HG03108 (cell line): Measurements from ENCODE around the gene COL16A1.
"Not testable (repeated sequence)": the region's sequence is repeated elsewhere in the genome, so short reads cannot be mapped to it uniquely, and the experiment has no call there.

Experiments used
- ATAC-seq: cut with Tn5 transposase; IDR thresholded peaks from one replicate; pipeline ENCODE4 v1.9.1; 2021; ENCODE audit warnings: moderate library complexity; ENCODE audit not compliant: unreplicated experiment

The COL16A1 gene

DNA sequence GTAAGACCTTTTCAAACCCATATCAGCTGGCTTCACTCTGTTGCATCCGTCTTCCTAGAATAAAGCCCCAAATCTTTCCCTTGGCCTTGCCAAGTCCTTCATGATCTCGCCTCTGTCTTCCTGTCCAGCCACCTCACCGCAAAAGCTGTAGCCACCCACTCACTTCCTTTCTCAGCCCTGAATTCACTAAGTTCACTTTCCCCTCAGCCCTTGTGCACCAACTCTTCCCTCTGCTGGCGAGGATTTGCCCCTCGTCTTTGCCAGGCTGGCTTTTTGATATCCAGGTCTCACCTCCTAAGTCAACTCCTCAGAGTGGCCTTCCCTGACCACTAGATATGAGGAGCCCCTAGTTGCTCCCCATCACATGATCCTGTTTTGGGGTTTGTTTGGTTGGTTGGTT lies 3.9 kb upstream of the COL16A1 start:
- no peak for ATAC-seq

DNA sequence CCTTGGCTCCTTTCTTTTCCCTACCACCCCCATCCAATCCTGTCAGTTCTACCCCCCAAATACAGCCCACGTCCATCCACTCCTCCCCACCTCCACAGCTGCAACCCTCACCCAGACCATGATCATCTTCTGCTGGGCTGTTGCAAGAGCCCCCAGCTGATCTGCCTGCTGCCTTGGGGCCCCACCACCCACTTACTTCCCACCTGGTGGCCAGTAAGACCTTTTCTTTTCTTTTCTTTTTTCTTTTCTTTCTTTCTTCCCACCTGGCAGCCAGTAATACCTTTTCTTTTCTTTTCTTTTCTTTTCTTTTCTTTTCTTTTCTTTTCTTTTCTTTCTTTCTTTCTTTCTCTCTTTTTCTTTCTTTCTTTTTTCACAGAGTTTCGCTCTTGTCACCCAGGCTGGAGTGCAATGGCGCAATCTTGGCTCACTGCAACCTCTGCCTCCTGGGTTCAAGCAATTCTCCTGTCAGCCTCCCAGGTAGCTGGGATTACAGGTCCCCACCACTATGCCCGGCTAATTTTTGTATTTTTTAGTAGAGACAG lies 3.3 kb upstream of the COL16A1 start:
- ATAC-seq: not testable (repeated sequence)

DNA sequence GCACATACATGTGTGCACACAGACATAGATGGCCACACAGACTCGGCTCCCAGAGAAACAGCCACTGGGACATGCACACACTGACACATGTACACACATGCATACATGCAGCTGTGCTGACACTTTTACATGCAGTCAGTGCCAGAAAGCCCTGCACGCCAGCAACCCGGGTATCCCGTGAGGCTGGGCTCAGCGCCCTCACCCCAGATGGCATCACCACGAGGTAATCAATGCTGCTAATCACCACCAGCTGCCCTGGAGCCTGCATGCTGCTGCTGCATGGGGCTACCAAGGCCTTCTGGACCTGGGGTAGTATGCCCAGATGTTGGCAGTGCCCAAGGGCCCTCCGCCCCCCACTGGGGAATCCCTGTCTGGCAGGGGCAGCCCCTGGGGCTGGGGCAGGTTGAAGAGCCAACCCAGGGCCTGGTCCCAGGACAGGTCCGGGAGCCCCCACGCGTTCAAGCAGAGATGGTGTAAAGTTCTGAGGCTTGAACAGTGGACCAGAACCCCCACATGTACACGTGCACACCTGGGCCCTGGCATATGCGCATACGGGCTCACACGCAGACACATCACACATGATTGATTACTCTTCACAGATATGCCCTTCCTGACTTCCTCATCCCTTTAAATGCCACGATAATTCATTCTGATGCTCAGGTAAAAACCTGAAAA lies 2.7 kb upstream of the COL16A1 start:
- ATAC-seq: no peak

DNA sequence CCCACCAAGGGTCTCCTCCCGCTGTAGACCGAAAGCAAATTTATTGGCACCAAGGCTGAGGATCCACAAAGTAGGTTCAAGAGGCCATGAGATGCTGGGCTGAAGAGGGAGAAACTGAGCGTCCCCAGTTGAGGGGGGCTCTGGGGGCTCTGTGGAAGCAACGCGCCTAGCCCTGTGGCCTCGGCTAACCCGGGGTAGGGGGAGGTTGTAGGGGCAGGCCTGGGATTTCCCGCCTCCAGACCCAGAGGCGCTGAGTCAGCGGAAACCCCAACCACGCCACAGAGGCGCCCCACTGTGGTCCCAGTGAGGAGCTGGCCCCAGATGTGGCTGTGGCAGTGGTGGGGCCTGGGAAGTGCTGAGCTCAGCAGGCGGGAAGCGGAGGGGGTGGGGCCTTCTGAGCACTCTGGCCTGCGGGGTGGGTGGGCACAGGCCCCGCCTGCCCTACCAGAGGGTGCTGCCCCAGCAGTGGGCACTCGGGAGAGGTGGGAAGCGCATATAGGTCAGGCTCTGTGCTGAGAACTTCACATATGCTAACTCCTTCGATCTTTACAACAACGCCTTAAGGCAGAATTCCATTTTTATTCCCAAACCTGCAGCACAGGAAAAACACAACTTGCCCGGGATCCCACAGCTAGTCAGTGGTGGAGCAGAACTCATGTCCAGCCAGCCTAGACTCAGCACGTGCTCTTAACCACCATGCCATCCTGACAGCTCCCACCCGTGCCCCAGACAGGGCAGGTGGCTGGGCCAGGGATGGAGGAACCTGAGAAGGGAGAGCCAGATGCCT lies 1.5 kb upstream of the COL16A1 start:
- no peak for ATAC-seq

DNA sequence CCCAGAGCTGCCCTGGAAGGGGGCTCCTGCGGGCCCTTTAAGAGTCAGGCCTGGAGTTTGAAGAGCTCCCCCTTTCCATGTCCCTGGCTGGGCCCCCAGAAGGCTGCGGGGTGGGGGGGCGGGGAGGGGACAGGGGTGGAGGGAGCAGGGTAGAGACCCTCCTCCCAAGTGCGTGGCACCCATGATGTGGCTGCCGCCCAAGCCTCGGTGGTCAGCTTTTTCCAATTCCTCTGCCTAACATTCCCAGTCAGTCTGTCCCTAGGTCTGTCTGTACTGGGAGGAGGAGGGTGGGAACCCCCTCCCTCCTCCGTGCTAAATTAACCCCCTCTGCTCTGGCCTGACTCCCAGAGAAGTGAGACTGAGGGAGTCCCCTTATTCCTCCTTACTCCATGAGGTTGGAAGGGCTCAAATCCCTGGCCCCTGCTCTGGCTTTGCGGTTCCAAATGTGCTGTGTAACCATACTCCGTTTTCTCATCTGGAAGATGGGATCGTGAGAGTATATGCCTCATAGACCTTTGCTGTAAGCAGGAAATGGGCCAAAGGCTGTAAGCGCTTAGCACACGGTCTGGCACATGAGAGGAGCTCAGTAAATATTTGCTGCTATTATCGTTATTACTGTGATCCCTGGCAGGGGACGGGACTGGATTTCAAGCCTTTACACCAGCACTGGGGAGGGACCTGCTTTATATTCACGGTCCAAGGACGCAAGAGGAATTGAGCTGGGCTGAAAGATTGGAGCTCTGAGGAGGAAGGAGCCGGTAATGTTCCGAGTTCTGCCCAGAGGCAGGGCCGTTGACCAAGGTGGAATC lies 658 bp upstream of the COL16A1 start:
- ATAC-seq: no peak

DNA sequence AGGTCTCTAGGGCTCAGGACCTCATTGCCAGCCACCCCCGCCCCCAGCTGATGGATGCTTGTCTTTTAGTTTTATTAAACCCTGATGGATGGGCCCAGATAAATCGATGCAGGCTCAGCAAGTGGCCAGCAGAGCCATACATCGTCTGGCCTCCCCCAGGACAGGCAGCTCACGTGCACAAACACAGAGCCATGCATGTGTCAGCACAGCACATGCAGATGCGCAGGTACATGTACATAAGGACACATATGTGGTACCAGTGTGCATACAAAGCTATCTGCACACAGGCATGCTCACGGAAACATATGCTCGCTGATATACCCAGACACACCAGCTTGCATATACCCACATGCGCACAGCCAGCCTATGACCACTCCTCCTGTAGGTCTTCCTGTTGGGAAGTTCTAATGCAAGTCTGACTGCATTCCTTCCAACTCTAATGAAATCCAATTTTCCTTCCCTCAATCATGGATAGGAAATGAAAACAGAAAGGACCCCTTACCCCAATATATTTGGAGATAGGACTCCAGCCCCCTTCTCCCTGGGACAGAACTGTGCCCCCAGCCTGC lies 897 bp downstream of the COL16A1 start:
- ATAC-seq: no peak

DNA sequence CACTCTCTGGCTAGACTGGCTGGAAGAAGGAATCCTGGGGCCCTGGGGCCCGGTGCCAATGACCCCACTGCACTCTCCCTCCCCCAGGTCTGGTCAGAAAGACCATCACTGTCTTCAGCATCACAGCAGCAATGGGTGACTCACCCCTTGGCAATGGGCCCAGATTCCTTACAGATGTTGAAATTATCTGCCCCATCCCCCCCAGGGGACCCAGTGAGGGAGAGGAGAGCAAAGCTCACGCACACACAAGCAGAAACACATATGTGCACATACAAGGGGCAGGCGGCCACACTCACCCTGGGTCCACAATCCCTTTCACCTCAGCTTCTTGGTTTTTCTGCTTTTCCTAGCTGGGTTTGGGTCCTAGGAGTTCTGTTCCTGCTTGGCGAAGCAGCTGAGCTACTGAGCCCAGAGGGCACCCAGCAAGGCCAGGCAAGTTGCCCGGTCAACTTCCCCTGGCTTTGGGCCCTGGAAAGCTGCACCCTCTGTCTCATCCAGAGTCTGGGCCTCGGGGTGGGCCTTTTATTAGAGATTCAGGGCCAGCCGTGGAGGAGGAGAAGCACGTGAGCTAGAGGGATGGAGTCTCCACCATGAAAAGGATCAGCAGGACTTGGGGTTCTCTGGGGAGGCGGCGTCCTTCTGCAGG lies 2.6 kb downstream of the COL16A1 start:
- no peak for ATAC-seq

DNA sequence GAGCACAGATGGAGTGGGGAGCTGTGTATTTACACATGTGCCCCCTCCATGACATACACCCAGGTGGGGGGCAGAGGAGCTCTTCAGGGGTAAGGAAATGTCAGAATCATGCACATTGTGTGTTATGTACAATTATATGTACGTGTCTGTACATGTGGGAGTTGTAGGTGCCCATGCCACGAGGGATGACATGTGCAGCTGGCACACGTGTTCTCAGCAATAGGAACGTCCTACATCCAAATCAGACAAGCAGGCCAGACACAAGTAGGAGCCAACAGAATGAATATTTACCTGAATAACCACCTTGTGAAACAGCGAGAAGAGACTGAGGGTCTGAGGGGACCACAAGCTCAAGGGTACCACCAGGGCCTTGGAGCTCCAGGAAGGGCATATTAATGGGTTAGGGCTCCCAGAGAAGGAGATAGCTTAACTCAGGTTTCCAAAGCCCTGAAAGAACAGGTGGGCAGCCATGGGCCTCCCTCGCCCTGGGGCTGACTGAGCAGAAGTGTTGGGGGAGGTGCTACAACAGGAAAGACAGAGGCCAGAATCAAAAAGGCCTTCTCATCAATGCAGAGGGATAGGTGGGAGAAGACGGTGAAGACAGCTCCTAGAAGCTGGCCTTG lies 3.2 kb downstream of the COL16A1 start:
- no peak for ATAC-seq

DNA sequence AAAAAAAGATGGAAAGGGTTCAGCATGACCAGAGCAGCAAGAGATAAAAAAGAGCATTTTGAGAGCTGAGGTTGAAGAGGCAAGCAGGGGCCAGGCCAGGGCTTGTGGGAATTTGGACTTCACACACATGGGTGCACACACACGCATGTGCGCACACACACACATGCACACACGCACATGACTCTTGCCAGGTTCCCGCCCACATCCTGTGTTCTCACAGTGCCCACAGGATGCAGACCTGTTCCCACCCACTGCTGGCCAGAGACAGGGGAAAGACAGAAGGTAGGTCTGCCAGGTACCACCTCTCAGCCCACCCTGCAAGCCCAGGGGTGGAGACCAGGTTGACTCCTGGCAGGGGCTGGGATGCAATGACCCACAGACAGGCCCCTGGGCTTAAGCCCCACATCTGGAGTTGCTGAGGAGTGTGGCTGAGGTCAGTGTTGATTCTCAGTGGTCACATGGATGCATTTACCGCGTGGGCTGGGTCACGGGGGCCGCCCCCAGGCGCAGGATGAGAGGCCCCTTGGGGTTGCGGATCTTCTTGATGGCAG lies 4.4 kb downstream of the COL16A1 start:
- peak; percentile 57 for ATAC-seq

DNA sequence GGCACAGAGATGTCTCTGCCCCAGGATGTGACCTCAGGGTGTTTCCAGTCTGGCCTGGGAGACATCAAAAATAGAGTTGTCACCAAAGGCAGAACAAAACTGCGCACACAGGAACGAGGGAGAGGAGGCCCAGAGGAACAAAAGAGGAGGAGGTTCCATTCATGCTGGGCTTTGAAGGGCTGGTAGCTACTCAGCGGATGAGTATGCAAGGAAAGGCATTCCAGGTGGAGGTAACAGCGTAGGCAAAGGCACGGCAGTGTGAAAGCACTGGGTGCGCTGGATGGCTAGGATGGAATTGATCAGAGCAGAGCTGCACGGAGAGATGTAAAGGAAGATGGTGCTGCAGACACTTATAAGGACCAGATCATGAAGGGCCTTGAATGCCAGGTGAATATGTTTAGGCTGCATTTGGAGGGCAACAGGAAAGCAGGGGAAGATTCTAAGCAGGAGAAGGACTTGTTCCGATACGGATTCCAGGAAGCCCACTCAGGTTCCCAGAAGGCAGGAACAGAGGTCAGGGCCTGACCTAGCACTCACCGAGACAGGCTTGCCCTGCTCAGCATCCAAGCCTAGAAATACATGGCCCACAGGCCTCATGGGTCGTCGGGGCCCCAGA lies 6.3 kb downstream of the COL16A1 start:
- ATAC-seq: no peak

DNA sequence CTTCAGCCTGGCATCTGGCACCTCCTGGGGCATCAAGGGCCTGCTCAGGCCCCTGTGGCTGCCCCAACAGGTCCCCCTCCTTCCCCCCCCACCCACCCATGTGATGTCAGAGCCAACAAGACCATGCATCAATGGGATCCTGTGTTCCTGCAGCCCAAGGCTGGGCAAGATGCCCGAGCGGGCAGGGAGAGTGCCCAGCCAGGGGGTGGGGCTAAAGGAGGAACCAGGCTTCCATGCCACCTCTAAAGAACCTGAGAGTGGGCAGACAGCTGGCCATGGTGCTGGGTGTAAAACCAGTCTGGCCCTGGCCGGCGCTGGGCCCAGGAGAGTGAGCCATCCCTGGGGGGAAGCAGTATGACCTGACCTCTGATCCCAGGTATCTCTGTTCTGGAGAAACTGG lies 7.6 kb downstream of the COL16A1 start:
- ATAC-seq: no peak

DNA sequence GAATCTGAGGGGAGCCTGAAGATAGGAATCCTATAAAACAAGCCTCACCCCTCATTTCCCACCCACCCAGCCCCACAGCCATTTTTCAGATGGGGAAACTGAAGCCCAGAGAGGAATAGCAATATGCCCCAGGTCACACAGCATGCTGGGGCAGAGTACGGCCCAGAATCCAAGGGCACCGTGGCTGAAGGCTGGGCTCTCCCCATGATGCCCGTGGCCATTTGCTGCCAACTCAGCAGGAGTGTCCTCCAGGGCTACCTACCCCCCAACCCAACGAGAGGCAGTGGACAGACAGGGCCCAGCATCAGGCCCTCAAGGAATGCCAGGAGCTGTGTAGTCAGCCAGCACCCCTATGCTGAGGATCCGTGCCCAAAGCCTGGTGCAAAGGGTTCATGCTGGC lies 8.5 kb downstream of the COL16A1 start:
- ATAC-seq: no peak

DNA sequence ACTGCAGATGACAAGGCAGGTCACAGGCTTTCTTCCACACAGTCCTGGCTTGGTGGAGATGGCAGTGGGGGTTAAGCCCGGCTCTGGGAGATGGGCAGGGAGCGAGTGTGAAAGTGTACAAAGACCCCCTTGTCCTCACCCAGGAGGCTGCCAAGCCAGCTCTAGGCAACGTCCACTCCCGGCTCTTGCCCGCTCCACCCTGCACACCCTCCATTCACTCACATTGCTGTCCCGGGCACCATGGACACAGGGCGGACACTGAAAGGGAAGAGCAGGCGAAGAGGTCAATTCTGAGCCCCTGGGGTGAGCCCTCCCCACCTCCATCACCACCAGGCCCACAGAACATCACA lies 8.9 kb downstream of the COL16A1 start:
- no peak for ATAC-seq

DNA sequence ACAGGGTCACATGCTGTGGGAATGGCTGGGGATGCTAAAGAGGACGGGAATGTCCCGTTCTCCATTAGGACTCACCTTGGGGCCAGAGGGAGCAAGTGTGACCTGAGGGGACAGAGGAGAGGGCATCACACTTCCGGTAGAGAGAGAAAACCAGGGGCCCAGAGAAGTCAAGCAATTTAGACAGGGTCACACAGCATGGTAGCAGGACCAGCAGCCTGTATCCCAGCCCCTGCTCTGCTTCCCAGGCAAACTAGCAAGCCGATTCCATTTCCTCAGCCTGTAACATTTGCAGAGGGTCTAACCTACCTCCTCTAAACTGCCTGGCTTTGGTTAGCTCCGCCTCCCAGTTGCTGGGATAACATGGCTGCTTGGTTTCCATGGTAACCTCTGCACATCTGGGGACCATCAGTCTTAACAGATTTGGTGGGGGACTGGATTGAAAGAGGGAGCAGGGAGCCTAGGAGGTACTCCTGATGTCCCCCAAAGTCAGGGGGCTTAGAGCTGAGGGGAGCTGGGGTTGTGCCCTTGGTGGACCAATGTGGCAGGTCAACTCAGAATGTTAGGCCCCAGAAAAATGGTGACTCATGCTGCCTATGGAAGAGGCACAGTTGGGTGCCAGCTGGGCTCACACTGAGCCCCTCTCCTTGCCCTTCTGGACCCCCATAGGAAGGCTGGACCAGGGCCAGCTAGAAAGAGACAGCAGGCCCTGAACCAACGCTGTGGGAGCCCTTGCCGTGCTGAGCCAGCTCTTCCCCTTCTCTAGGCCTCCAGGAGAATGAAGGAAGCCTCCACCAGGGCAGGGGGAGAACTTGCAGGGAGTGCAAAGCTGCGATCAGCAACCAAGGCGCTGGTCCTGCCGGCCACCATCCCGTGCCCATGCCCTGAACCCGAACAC lies 9.5 kb downstream of the COL16A1 start:
- ATAC-seq: no peak

DNA sequence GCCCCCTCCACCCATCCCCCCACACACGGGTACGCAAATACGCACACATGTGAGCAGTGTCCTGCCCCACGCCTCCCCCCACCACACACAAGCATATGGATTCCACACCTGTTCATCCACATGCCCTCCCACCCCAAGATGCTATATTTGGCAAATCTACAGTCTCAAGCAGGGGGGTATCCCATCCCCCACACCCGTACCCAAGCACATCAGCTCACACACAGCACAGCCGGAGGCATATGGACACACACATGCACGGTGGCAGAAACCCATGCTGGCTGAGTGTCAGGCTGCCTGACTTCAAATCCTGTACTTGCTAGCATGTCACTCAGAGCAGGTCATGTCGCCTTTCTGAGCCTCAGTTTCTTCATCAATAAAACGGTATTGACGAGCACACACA lies 10.6 kb downstream of the COL16A1 start:
- no peak for ATAC-seq

DNA sequence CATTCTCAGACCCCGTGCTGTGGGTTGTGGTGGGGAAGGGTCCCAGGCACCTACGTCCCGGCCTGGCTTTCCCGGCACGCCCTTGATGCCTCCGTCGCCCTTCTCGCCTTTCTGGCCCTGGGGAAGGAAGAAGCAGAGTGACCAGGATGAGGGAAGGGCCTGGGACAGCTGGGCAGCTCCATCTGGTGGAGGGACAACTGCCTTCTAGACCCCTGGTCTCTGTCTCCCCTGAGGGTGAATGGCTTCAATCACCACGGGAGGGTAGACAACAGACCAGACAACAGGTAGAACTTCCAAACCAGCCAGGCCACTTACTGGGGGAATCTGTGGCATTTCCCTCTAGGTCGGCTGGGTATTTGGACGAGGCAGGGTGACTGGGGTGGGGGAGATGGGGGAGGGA lies 11.9 kb downstream of the COL16A1 start:
- ATAC-seq: no peak

DNA sequence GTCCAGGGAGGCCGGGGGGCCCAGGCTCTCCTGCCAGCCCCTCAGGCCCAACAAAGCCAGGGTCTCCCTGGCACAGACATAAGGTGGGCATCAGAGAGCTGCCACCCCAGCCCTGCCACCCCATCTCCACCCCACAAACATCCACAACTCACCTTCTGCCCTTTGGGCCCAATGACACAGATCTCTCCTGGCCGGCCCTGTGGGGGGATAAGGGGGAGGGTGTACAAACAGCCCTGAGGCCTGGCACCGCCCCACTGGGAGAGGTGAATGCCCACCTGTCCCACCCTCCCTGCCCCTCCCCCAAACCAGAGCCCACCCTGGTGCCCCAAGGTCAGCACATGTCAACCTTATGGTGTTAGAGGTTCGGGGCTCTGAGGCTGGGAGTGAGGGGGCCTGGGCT lies 12.4 kb downstream of the COL16A1 start:
- ATAC-seq: no peak

DNA sequence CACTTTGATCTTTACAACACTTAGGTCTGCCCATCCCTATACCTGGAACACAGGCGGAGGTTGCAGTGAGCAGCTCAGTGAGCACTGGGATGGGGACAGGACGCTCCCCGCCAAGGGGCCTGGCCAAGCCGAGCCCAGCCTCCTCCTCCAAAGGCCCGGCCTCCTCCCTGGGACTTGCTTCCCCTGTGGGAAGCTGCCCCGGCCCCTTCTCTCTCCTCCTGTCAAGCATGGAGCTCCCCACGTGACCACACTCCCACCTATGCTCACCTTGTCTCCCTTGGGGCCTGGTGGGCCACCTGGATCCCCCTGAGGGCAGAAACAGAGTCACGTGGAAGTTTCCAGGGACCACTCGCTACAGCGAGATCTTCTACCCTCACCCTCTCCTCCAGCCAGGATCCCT lies 12.9 kb downstream of the COL16A1 start:
- no peak for ATAC-seq

DNA sequence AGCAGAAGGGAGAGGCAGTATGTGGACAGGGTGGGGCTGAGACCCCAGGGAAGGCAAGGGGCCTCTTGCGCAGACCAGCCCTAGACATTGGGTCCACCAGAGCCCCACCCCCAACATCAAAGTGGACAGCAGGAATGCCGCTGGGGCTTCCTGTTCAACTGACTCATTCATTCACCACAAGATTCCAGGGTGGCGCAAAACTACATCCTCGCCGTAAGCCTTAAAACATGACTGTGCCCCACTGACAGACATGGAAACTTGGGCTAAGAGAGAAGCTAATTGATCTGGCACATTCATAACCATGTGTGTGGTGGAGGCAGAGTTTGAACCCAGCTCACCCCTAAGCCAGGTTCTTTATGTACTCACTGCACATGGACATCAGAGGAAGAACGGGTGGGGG lies 14.0 kb downstream of the COL16A1 start:
- ATAC-seq: no peak
